ENCODE results near the gene ZFR2.

Gene ZFR2

GRCh38 chr19:3790209-3790734 lies 78.6 kb downstream of the ZFR2 start:
- TF ChIP-seq POLR2A (IDR thresholded peaks at IDR 0.05; ENCODE audit: low read length): no peak
- TF ChIP-seq GATA1 (IDR thresholded peaks at IDR 0.05; ENCODE audit: low read depth, low read length): no peak
- no peak for DNase-seq

GRCh38 chr19:3788996-3789778 lies 79.7 kb downstream of the ZFR2 start:
- TF ChIP-seq POLR2A (IDR thresholded peaks at IDR 0.05; ENCODE audit: low read length) (no peak), GATA1 (IDR thresholded peaks at IDR 0.05; ENCODE audit: low read depth, low read length) (no peak)
- DNase-seq: no peak

DNA sequence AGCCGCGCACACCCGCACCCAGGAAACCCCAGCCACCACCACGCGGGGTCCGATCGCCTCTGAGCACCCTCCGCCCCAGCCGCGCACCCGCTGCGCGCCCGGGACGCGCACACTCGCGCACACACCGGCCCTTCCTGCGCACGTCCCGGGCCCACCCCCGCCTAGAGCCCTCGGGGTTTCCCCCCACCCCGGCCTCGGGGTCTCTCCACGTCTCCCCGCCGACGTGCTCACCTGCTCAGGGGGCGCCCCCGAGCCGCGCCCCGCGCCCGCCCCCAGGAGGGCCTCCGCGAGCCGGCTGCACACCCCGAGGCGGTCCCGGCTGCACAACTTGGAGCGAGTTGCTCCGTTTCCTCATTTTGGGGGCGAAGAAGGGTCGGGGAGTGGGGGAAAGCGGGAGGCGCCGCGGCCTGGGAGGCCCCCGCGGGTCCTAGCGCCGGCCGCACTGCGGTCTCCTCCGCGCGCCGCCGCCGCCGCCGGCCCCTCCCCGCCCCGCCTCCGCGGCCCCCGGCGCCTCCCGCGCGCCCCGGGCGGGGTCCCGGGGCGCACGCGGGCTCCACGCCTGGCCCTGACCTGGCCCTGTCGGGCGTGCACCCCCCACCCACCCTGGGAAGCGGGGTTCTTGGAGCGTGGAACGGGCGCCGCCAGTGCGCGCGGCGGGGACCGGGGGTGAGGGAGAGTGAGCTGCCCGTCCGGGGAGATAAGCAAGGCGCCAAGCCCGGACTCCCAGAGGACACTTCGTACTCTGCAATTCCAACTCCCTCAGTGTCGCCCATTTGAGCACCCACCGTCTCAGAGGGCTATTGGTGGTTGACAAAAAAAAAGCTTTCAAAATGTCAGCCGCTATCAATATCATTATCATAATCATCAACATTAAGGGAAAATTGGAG lies 82.7 kb downstream of the ZFR2 start, which contains the start of gene MATK:
Gene MATK (minus strand): TSS at position 444 of the 887 bp plus-strand sequence. CDS start 1,246 bp downstream, outside the sequence.
- DNase-seq: no peak
- TF ChIP-seq GATA1 (IDR thresholded peaks at IDR 0.05; ENCODE audit: low read depth, low read length) (no peak), POLR2A (IDR thresholded peaks at IDR 0.05; ENCODE audit: low read length) (no peak)

- DNase-seq: no peak
- TF ChIP-seq GATA1 (IDR thresholded peaks at IDR 0.05; ENCODE audit: low read depth, low read length): no peak
- TF ChIP-seq POLR2A (IDR thresholded peaks at IDR 0.05; ENCODE audit: low read length): no peak
Measured at GRCh38 chr19:3785451-3785937, 83.3 kb downstream of the ZFR2 start.

DNA sequence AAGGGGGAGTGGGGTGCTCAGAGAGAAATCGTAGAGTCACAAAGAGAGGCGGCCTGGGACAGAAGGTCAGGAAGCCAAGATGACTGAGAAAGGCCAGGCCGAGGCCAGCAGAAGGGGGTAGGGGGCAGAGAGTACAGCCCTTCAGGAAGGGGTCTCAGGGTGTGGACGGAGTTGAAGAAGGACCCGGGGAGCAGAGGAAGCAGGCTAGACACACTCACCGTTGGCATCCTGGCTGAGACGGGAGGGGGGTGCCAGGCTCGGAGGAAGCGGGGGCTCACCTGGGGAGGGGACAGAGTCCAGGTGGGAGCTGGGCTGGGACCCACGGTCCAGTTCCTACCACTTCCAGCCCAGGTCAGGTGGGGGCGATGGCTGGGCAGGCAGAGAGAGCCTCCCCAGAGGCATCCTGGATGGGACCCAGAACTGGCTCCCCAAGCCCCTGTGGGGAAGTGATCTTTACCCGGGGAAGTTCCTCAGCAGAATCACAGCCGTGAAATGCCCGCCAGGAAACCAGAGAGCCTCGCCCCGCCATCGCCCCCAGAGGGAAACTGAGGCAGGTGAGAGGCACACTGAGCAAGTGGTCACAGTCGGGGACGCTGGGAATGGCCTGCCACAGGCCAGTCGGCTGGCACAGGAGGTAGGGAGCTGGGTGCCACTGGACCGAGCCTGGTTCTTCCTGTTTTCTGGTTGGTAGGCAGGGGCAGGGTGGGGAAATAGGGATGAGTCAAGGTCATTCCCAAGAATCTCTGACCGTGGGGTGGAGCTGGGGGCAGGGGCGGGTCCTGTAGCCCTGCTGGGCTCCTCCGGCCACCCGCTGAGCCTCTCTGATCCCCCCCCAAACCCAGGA lies 84.0 kb downstream of the ZFR2 start:
- no peak for TF ChIP-seq GATA1 (IDR thresholded peaks at IDR 0.05; ENCODE audit: low read depth, low read length)
- DNase-seq: no peak

- DNase-seq: no peak
- TF ChIP-seq POLR2A (IDR thresholded peaks at IDR 0.05; ENCODE audit: low read length) (no peak), GATA1 (IDR thresholded peaks at IDR 0.05; ENCODE audit: low read depth, low read length) (no peak)
Measured at GRCh38 chr19:3783660-3784584, 84.9 kb downstream of the ZFR2 start.

GRCh38 chr19:3782903-3783302 lies 85.9 kb downstream of the ZFR2 start:
- DNase-seq: no peak

DNA sequence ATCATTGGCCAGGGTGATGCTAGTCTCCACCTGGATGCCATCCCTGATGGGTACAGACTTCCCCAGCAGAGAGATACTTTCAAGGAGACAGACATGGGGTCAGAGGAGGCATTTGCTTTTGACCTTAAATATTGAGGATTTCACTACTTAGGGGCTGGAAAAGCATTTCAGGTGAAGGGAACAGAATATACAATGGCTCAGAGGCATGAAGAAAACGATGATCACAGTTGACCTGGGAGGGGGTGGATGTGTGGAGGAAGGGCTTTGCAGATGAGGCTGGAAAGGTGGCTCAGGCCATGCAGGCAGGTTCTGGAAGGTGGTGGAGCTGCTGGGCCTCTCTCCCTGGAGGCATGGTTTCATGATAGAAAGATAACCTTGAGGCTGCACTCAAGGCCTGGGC lies 86.5 kb downstream of the ZFR2 start:
- no peak for TF ChIP-seq POLR2A (IDR thresholded peaks at IDR 0.05; ENCODE audit: low read length)
- TF ChIP-seq GATA1 (IDR thresholded peaks at IDR 0.05; ENCODE audit: low read depth, low read length): no peak
- DNase-seq: no peak

More at GRCh38 chr19:3782903-3783302, 85.9 kb downstream of the ZFR2 start:
- no peak for TF ChIP-seq GATA1 (IDR thresholded peaks at IDR 0.05; ENCODE audit: low read depth, low read length)
- no peak for TF ChIP-seq POLR2A (IDR thresholded peaks at IDR 0.05; ENCODE audit: low read length)

GRCh38 chr19:3781603-3782002 lies 87.2 kb downstream of the ZFR2 start:
- DNase-seq: no peak
- TF ChIP-seq GATA1 (IDR thresholded peaks at IDR 0.05; ENCODE audit: low read depth, low read length): no peak
- TF ChIP-seq POLR2A (IDR thresholded peaks at IDR 0.05; ENCODE audit: low read length): no peak

GRCh38 chr19:3780786-3781304 lies 88.0 kb downstream of the ZFR2 start:
- DNase-seq: no peak
- TF ChIP-seq POLR2A (IDR thresholded peaks at IDR 0.05; ENCODE audit: low read length) (no peak), GATA1 (IDR thresholded peaks at IDR 0.05; ENCODE audit: low read depth, low read length) (no peak)

- no peak for DNase-seq
- no peak for TF ChIP-seq GATA1 (IDR thresholded peaks at IDR 0.05; ENCODE audit: low read depth, low read length)
Measured at GRCh38 chr19:3778899-3779723, 89.7 kb downstream of the ZFR2 start.

All from erythroblast (primary cell).